Measurements from ENCODE around the gene KIF16B.
A peak's percentile ranks its signal among the peaks of the same experiment; 100 is the strongest.
"Not testable (repeated sequence)": the region's sequence is repeated elsewhere in the genome, so short reads cannot be mapped to it uniquely, and the experiment has no call there.

The KIF16B gene

GRCh38 chr20:16236589-16237241 is 336.5 kb downstream of the KIF16B start:
- TF ChIP-seq CTCF (IDR thresholded peaks at IDR 0.05; ENCODE audit: insufficient read depth, low read depth, low read length, missing control alignments), result no peak
- H3K4me3 ChIP-seq (ENCODE audit: low read depth, low read length), result no peak overlapping the region
- DNase-seq (ENCODE audit: low read depth), result no peak

- H3K4me3 ChIP-seq (ENCODE audit: low read depth, low read length), result no peak overlapping the region
- DNase-seq (ENCODE audit: low read depth), result no peak
- TF ChIP-seq CTCF (IDR thresholded peaks at IDR 0.05; ENCODE audit: insufficient read depth, low read depth, low read length, missing control alignments), result no peak
Measured at GRCh38 chr20:16230402-16230801, 342.8 kb downstream of the KIF16B start.

GRCh38 chr20:16229813-16230212 is 343.4 kb downstream of the KIF16B start:
- no peak overlapping the region for H3K4me3 ChIP-seq (ENCODE audit: low read depth, low read length)
- no peak for DNase-seq (ENCODE audit: low read depth)
- TF ChIP-seq CTCF (IDR thresholded peaks at IDR 0.05; ENCODE audit: insufficient read depth, low read depth, low read length, missing control alignments), result no peak

- no peak for TF ChIP-seq CTCF (IDR thresholded peaks at IDR 0.05; ENCODE audit: insufficient read depth, low read depth, low read length, missing control alignments)
- no peak for DNase-seq (ENCODE audit: low read depth)
- no peak overlapping the region for H3K4me3 ChIP-seq (ENCODE audit: low read depth, low read length)
Measured at GRCh38 chr20:16228722-16229121, 344.5 kb downstream of the KIF16B start.

- not testable (repeated sequence) for DNase-seq (ENCODE audit: low read depth); H3K4me3 ChIP-seq (ENCODE audit: low read depth, low read length)
Measured at GRCh38 chr20:16226961-16227360, 346.3 kb downstream of the KIF16B start.

- TF ChIP-seq CTCF (IDR thresholded peaks at IDR 0.05; ENCODE audit: insufficient read depth, low read depth, low read length, missing control alignments), result no peak
- no peak overlapping the region for H3K4me3 ChIP-seq (ENCODE audit: low read depth, low read length)
- no peak for DNase-seq (ENCODE audit: low read depth)
Measured at GRCh38 chr20:16224836-16225235, 348.4 kb downstream of the KIF16B start.

GRCh38 chr20:16222859-16223411 is 350.3 kb downstream of the KIF16B start:
- no peak overlapping the region for H3K4me3 ChIP-seq (ENCODE audit: low read depth, low read length)
- TF ChIP-seq CTCF (IDR thresholded peaks at IDR 0.05; ENCODE audit: insufficient read depth, low read depth, low read length, missing control alignments), result no peak
- DNase-seq (ENCODE audit: low read depth), result peak; percentile 18
